ENCODE results near the gene PACRG. TPM values are rescaled to one million over a fixed set of nuclear protein-coding genes. Genes with fewer than 3 reads are reported as not detected.

The PACRG gene
- polyA plus RNA-seq, 1 donor (not counting 4 experiments of a cell fraction or from before 2014, with no cell fraction given): 0.31 TPM

GRCh38 chr6:162962093-162962492 is 234.3 kb downstream of the PACRG start:
- Histone ChIP-seq H3K4me2 (ENCODE audit: control insufficient read depth, extremely low read depth, insufficient read depth, low read depth, low read length) (peak overlapping the region; percentile 37), H3K36me3 (ENCODE audit: control insufficient read depth in 2 of 2, extremely low read depth in 1 of 2, insufficient read depth in 2 of 2, low read length in 2 of 2) (no peaks in the 10 kb centered on the region), H3K79me2 (ENCODE audit: control insufficient read depth, insufficient read depth, low read length) (no peaks in the 10 kb centered on the region), H3K9me3 (ENCODE audit: control insufficient read depth, low read depth, low read length) (no peaks in the 10 kb centered on the region), H3K4me3 (ENCODE audit: control insufficient read depth in 2 of 3, extremely low read depth in 1 of 3, insufficient read depth in 2 of 3, low read depth in 1 of 3, low read length in 3 of 3) (no peak overlapping the region), H3K27ac (ENCODE audit: control insufficient read depth, insufficient read depth, low read length) (peak overlapping the region; percentile 13), H3K9ac (ENCODE audit: control insufficient read depth, extremely low read depth, insufficient read depth, low read length) (no peak overlapping the region), H2AFZ (ENCODE audit: control insufficient read depth, low read length) (no peak overlapping the region), H4K20me1 (ENCODE audit: control insufficient read depth, extremely low read depth, insufficient read depth, low read length) (no peaks in the 10 kb centered on the region), H3K27me3 (ENCODE audit: control insufficient read depth, extremely low read depth, insufficient read depth, low read length) (no peaks in the 10 kb centered on the region), H3K9me1 (ENCODE audit: control insufficient read depth, extremely low read depth, insufficient read depth, low read length) (no peaks in the 10 kb centered on the region), H3K4me1 (ENCODE audit: control insufficient read depth, extremely low read depth, insufficient read depth, low read length) (peaks cover 24% of the 10 kb centered on the region)
- DNase-seq (ENCODE audit: low read depth, low spot score): no peak
- dilution Hi-C loops (cut with MboI; ENCODE audit: extremely low pct_ligation_motif_present, low sequenced_read_pairs): no loop called here
- FAIRE-seq: peak; percentile 60
- TF ChIP-seq, protein P1, sequence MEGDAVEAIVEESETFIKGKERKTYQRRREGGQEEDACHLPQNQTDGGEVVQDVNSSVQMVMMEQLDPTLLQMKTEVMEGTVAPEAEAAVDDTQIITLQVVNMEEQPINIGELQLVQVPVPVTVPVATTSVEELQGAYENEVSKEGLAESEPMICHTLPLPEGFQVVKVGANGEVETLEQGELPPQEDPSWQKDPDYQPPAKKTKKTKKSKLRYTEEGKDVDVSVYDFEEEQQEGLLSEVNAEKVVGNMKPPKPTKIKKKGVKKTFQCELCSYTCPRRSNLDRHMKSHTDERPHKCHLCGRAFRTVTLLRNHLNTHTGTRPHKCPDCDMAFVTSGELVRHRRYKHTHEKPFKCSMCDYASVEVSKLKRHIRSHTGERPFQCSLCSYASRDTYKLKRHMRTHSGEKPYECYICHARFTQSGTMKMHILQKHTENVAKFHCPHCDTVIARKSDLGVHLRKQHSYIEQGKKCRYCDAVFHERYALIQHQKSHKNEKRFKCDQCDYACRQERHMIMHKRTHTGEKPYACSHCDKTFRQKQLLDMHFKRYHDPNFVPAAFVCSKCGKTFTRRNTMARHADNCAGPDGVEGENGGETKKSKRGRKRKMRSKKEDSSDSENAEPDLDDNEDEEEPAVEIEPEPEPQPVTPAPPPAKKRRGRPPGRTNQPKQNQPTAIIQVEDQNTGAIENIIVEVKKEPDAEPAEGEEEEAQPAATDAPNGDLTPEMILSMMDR (optimal IDR thresholded peaks at IDR 0.05 in 1 of 3, IDR thresholded peaks at IDR 0.05 in 1 of 3, conservative IDR thresholded peaks at IDR 0.05 in 1 of 3; ENCODE audit: extremely low read depth in 1 of 3, insufficient read depth in 2 of 3, low read length in 3 of 3): no peak
- TF ChIP-seq EZH2 (IDR thresholded peaks at IDR 0.05; ENCODE audit: low read length): no peak

DNA sequence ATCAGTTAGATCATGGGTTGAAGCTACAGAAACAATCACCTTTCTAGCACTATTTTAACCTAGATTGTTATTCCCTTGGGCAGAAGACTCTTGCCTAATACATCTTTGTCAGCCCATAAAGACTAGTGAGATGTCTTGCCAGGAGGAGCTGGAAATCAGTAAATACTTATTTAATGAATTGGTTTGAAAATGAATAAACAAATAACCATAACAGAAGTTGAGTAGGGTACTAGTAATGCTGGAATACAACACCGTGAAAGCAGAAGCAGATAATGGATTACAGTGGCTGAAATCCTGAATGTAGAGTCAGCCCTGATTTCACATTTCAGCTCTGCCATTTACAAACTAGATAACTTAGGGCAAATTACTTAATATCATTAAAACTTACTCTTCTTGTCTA is 236.1 kb downstream of the PACRG start:
- no peaks in the 10 kb centered on the region for H4K20me1 ChIP-seq (ENCODE audit: control insufficient read depth, extremely low read depth, insufficient read depth, low read length)
- no peak for TF ChIP-seq EZH2 (IDR thresholded peaks at IDR 0.05; ENCODE audit: low read length)
- dilution Hi-C loops (cut with MboI; ENCODE audit: extremely low pct_ligation_motif_present, low sequenced_read_pairs): no loop called here
- no peak overlapping the region for H2AFZ ChIP-seq (ENCODE audit: control insufficient read depth, low read length)
- H3K27me3 ChIP-seq (ENCODE audit: control insufficient read depth, extremely low read depth, insufficient read depth, low read length): no peaks in the 10 kb centered on the region
- H3K79me2 ChIP-seq (ENCODE audit: control insufficient read depth, insufficient read depth, low read length): no peaks in the 10 kb centered on the region
- no peak overlapping the region for H3K27ac ChIP-seq (ENCODE audit: control insufficient read depth, insufficient read depth, low read length)
- no peak overlapping the region for H3K4me2 ChIP-seq (ENCODE audit: control insufficient read depth, extremely low read depth, insufficient read depth, low read depth, low read length)
- H3K9me3 ChIP-seq (ENCODE audit: control insufficient read depth, low read depth, low read length): no peaks in the 10 kb centered on the region
- DNase-seq (ENCODE audit: low read depth, low spot score) (no peak), FAIRE-seq (no peak)
- no peak overlapping the region for H3K4me3 ChIP-seq (ENCODE audit: control insufficient read depth in 2 of 3, extremely low read depth in 1 of 3, insufficient read depth in 2 of 3, low read depth in 1 of 3, low read length in 3 of 3)
- no peaks in the 10 kb centered on the region for H3K9me1 ChIP-seq (ENCODE audit: control insufficient read depth, extremely low read depth, insufficient read depth, low read length)
- H3K36me3 ChIP-seq (ENCODE audit: control insufficient read depth in 2 of 2, extremely low read depth in 1 of 2, insufficient read depth in 2 of 2, low read length in 2 of 2): no peaks in the 10 kb centered on the region
- peaks cover 24% of the 10 kb centered on the region for H3K4me1 ChIP-seq (ENCODE audit: control insufficient read depth, extremely low read depth, insufficient read depth, low read length)
- no peak overlapping the region for H3K9ac ChIP-seq (ENCODE audit: control insufficient read depth, extremely low read depth, insufficient read depth, low read length)

- DNase-seq (ENCODE audit: low read depth, low spot score) (peak; percentile 93), FAIRE-seq (peak; percentile 91)
- no peak overlapping the region for H3K9ac ChIP-seq (ENCODE audit: control insufficient read depth, extremely low read depth, insufficient read depth, low read length)
- H4K20me1 ChIP-seq (ENCODE audit: control insufficient read depth, extremely low read depth, insufficient read depth, low read length): no peaks in the 10 kb centered on the region
- H3K4me3 ChIP-seq (ENCODE audit: control insufficient read depth in 2 of 3, extremely low read depth in 1 of 3, insufficient read depth in 2 of 3, low read depth in 1 of 3, low read length in 3 of 3): no peak overlapping the region
- H3K79me2 ChIP-seq (ENCODE audit: control insufficient read depth, insufficient read depth, low read length): no peaks in the 10 kb centered on the region
- no peaks in the 10 kb centered on the region for H3K27me3 ChIP-seq (ENCODE audit: control insufficient read depth, extremely low read depth, insufficient read depth, low read length)
- H3K9me3 ChIP-seq (ENCODE audit: control insufficient read depth, low read depth, low read length): no peaks in the 10 kb centered on the region
- dilution Hi-C loops (cut with MboI; ENCODE audit: extremely low pct_ligation_motif_present, low sequenced_read_pairs): no loop called here
- no peak for TF ChIP-seq EZH2 (IDR thresholded peaks at IDR 0.05; ENCODE audit: low read length)
- TF ChIP-seq, protein P1 (optimal IDR thresholded peaks at IDR 0.05 in 1 of 3, IDR thresholded peaks at IDR 0.05 in 1 of 3, conservative IDR thresholded peaks at IDR 0.05 in 1 of 3; ENCODE audit: extremely low read depth in 1 of 3, insufficient read depth in 2 of 3, low read length in 3 of 3): no peak
- peaks cover 24% of the 10 kb centered on the region for H3K4me1 ChIP-seq (ENCODE audit: control insufficient read depth, extremely low read depth, insufficient read depth, low read length)
- H3K36me3 ChIP-seq (ENCODE audit: control insufficient read depth in 2 of 2, extremely low read depth in 1 of 2, insufficient read depth in 2 of 2, low read length in 2 of 2): no peaks in the 10 kb centered on the region
- no peak overlapping the region for H2AFZ ChIP-seq (ENCODE audit: control insufficient read depth, low read length)
- H3K27ac ChIP-seq (ENCODE audit: control insufficient read depth, insufficient read depth, low read length): peak overlapping the region; percentile 30
- peak overlapping the region; percentile 5 for H3K4me2 ChIP-seq (ENCODE audit: control insufficient read depth, extremely low read depth, insufficient read depth, low read depth, low read length)
- no peaks in the 10 kb centered on the region for H3K9me1 ChIP-seq (ENCODE audit: control insufficient read depth, extremely low read depth, insufficient read depth, low read length)
Measured at GRCh38 chr6:162964488-162965140, 236.8 kb downstream of the PACRG start.
